Activated CD4-positive, CD25-positive, alpha-beta regulatory T cell treated with anti-CD3 and anti-CD28 coated beads, Interleukin-2, amount 50 U/mL, for 24 hours (primary cell): Measurements from ENCODE around the gene QPRT.
"Not testable (repeated sequence)": the region's sequence is repeated elsewhere in the genome, so short reads cannot be mapped to it uniquely, and the experiment has no call there.

Experiments
- ATAC-seq, 2 donors: fragments of 150-1000 bp; cut with Tn5 transposase; one replicate each; pipeline ENCODE4 v1.10.0; 2021; ENCODE audit warnings: mild to moderate bottlenecking in 1 of 2, moderate library complexity in 1 of 2

The QPRT gene

GRCh38 chr16:29663016-29663806 is 15.8 kb upstream of the QPRT start, which contains the start of gene SPN:
SPN (plus strand) TSS chr16:29663247; CDS start chr16:29663729, 482 bp downstream.
- ATAC-seq, result peak in 1 of 2 donors; percentile 5

- ATAC-seq, result peak in 1 of 2 donors; percentile 3
Observed at GRCh38 chr16:29663807-29664090, 15.2 kb upstream of the QPRT start.

- ATAC-seq, result peak; percentile 36 to 38
Observed at GRCh38 chr16:29664091-29664921, 14.7 kb upstream of the QPRT start.

- no peak for ATAC-seq
Observed at GRCh38 chr16:29665294-29666077, 13.5 kb upstream of the QPRT start.

- not testable (repeated sequence) for ATAC-seq
Observed at GRCh38 chr16:29667322-29667610, 11.7 kb upstream of the QPRT start.

GRCh38 chr16:29667755-29668154 is 11.2 kb upstream of the QPRT start:
- no peak for ATAC-seq

- no peak for ATAC-seq
Observed at GRCh38 chr16:29668267-29668666, 10.7 kb upstream of the QPRT start.

- ATAC-seq, result no peak
Observed at GRCh38 chr16:29673501-29673900, 5.5 kb upstream of the QPRT start.

- no peak for ATAC-seq
Observed at GRCh38 chr16:29674188-29674587, 4.8 kb upstream of the QPRT start.

GRCh38 chr16:29675811-29676643 is 3.0 kb upstream of the QPRT start:
- ATAC-seq, result peak; percentile 57 to 81

- no peak for ATAC-seq
Observed at GRCh38 chr16:29676989-29677785, 1.8 kb upstream of the QPRT start.

GRCh38 chr16:29680180-29680598 is 1.2 kb downstream of the QPRT start:
- ATAC-seq, result no peak

GRCh38 chr16:29683543-29684090 is 4.6 kb downstream of the QPRT start:
- ATAC-seq, result no peak

GRCh38 chr16:29684679-29685078 is 5.7 kb downstream of the QPRT start:
- no peak for ATAC-seq

- no peak for ATAC-seq
Observed at GRCh38 chr16:29686740-29687332, 7.9 kb downstream of the QPRT start.

- ATAC-seq, result no peak
Observed at GRCh38 chr16:29687755-29688154, 8.8 kb downstream of the QPRT start.

- no peak for ATAC-seq
Observed at GRCh38 chr16:29688172-29688571, 9.2 kb downstream of the QPRT start.

GRCh38 chr16:29689490-29690351 is 10.7 kb downstream of the QPRT start:
- not testable (repeated sequence) for ATAC-seq

GRCh38 chr16:29692606-29693005 is 13.6 kb downstream of the QPRT start:
- not testable (repeated sequence) for ATAC-seq
